WTC11 (cell line): ENCODE results near the gene EBF3. TPM values are rescaled to one million over a fixed set of nuclear protein-coding genes. Genes with fewer than 3 reads are reported as not detected.

ENCODE experiments used
- ATAC-seq: fragments of 200-7000 bp; cut with Tn5 transposase; 2 replicates; pipeline ENCODE4 v1.10.0; 2021; ENCODE audit warnings: mild to moderate bottlenecking, moderate library complexity
- CTCF ChIA-PET: fragments of 300-600 bp; sonication (Branson Sonifier 250); formaldehyde crosslinking; loops from one replicate; lab custom pipeline; 2021; ENCODE audit warnings: antibody characterized with exemption; lab: Charles Lee
- POLR2A ChIA-PET: fragments of 350-600 bp; sonication (Branson Sonifier 250); formaldehyde crosslinking; loops from one replicate; lab custom pipeline; 2021; ENCODE audit warnings: antibody characterized with exemption; lab: Charles Lee
- DNase-seq: peaks from one replicate; pipeline ENCODE4 v3.0.0; 2021; ENCODE audit warnings: low spot score
- H3K27ac Mint-ChIP-seq: 2 replicates; pipeline ENCODE4 v1.8.0; 2021; ENCODE audit warnings: mixed read lengths
- H3K27me3 Mint-ChIP-seq: 2 replicates; pipeline ENCODE4 v1.8.0; 2021; ENCODE audit warnings: low read depth, mild to moderate bottlenecking, moderate library complexity, mixed read lengths
- H3K36me3 Mint-ChIP-seq: 2 replicates; pipeline ENCODE4 v1.8.0; 2021; ENCODE audit warnings: mixed read lengths
- H3K4me1 Mint-ChIP-seq: 2 replicates; pipeline ENCODE4 v1.8.0; 2022; ENCODE audit warnings: mixed read lengths
- H3K4me3 Mint-ChIP-seq: 2 replicates; pipeline ENCODE4 v1.8.0; 2021; ENCODE audit warnings: mild to moderate bottlenecking, moderate library complexity, mixed read lengths
- H3K9me3 Mint-ChIP-seq: 2 replicates; pipeline ENCODE4 v1.8.0; 2021; ENCODE audit warnings: mixed read lengths
- E2F4 ChIP-seq: sonication (generic); formaldehyde crosslinking; IDR thresholded peaks from 2 replicates; pipeline ENCODE4 v1.8.1; 2022; ENCODE audit warnings: low read depth, mild to moderate bottlenecking, moderate library complexity, missing genetic modification reagents, borderline replicate concordance
- E2F5 ChIP-seq: sonication (generic); formaldehyde crosslinking; IDR thresholded peaks from 2 replicates; pipeline ENCODE4 v1.8.1; 2022; ENCODE audit warnings: mild to moderate bottlenecking, moderate library complexity, missing genetic modification reagents
- EMX1 ChIP-seq: fragments of 250-450 bp; sonication (Bioruptor Pico); IDR thresholded peaks from 2 replicates; pipeline ENCODE4 v1.8.0; 2021; ENCODE audit warnings: mild to moderate bottlenecking
- FOXJ3 ChIP-seq: sonication (generic); formaldehyde crosslinking; IDR thresholded peaks from 2 replicates; pipeline ENCODE4 v1.9.0; 2021; ENCODE audit warnings: missing genetic modification reagents, mild to moderate bottlenecking, borderline replicate concordance
- MYBL2 ChIP-seq: sonication (generic); formaldehyde crosslinking; IDR thresholded peaks from 2 replicates; pipeline ENCODE4 v1.8.1; 2023; ENCODE audit warnings: mild to moderate bottlenecking, moderate library complexity, missing genetic modification reagents
- NR1H2 ChIP-seq: sonication (generic); formaldehyde crosslinking; IDR thresholded peaks from 2 replicates; pipeline ENCODE4 v1.9.0; 2021; ENCODE audit warnings: mild to moderate bottlenecking, moderate library complexity, missing genetic modification reagents
- RORB ChIP-seq: fragments of 250-450 bp; sonication (Bioruptor Pico); IDR thresholded peaks from 2 replicates; pipeline ENCODE4 v1.9.0; 2021; ENCODE audit warnings: mild to moderate bottlenecking
- STAT6 ChIP-seq: sonication (generic); formaldehyde crosslinking; conservative IDR thresholded peaks from 2 replicates; pipeline ENCODE4 v1.8.1; 2023; ENCODE audit warnings: mild to moderate bottlenecking, low read depth, missing genetic modification reagents, moderate library complexity
- TEAD1 ChIP-seq: sonication (generic); formaldehyde crosslinking; IDR thresholded peaks from 2 replicates; pipeline ENCODE4 v1.8.0; 2022; ENCODE audit warnings: mild to moderate bottlenecking, missing genetic modification reagents
- TP53 ChIP-seq: sonication (generic); formaldehyde crosslinking; IDR thresholded peaks from 2 replicates; pipeline ENCODE4 v1.8.1; 2023; ENCODE audit warnings: mild to moderate bottlenecking, missing genetic modification reagents
- ZNF263 ChIP-seq: sonication (generic); formaldehyde crosslinking; IDR thresholded peaks from 2 replicates; pipeline ENCODE4 v1.8.1; 2022; ENCODE audit warnings: low read depth, mild to moderate bottlenecking, moderate library complexity, missing genetic modification reagents
- total RNA-seq: library from RNA; stranded (reverse); gene quantifications from 3 replicates; pipeline ENCODE4 v1.2.3, GENCODE V29; 2021
- TF ChIP-seq, protein P1 (sequence below): sonication (generic); formaldehyde crosslinking; IDR thresholded peaks from 2 replicates; pipeline ENCODE4 v1.8.1; 2022; ENCODE audit warnings: missing genetic modification reagents, borderline replicate concordance
- TF ChIP-seq, protein P2 (sequence below): sonication (generic); formaldehyde crosslinking; IDR thresholded peaks from 2 replicates; pipeline ENCODE4 v1.8.0; 2023; ENCODE audit warnings: missing genetic modification reagents
- TF ChIP-seq, protein P3 (sequence below): sonication (generic); formaldehyde crosslinking; IDR thresholded peaks from 2 replicates; pipeline ENCODE4 v1.8.1; 2023; ENCODE audit warnings: mild to moderate bottlenecking, missing genetic modification reagents
- TF ChIP-seq, protein P4 (sequence below): sonication (generic); formaldehyde crosslinking; IDR thresholded peaks from 2 replicates; pipeline ENCODE4 v1.8.0; 2023; ENCODE audit warnings: missing genetic modification reagents, mild to moderate bottlenecking, borderline replicate concordance
- TF ChIP-seq, protein P5 (sequence below): sonication (generic); formaldehyde crosslinking; IDR thresholded peaks from 2 replicates; pipeline ENCODE4 v1.8.1; 2023; ENCODE audit warnings: mild to moderate bottlenecking, missing genetic modification reagents, moderate library complexity
- TF ChIP-seq, protein P6 (sequence below): sonication (generic); formaldehyde crosslinking; IDR thresholded peaks from 2 replicates; pipeline ENCODE4 v1.8.0; 2022; ENCODE audit warnings: mild to moderate bottlenecking, missing genetic modification reagents
- TF ChIP-seq, protein P7 (sequence below): fragments of 250-450 bp; sonication (Bioruptor Pico); IDR thresholded peaks from 2 replicates; pipeline ENCODE4 v1.9.0; 2021; ENCODE audit warnings: mild to moderate bottlenecking, borderline replicate concordance

EBF3 gene
- total RNA-seq, 1 experiment from 2014 or later: 1.2 TPM

GRCh38 chr10:129958148-129958628, 5.9 kb downstream of the EBF3 start:
- ATAC-seq: no peak
- ChIA-PET POLR2A (no interaction called here), CTCF (interaction anchor here (1.0 to 2.7 kb wide), 5 partner anchors 11 to 69 kb away, joined by 3 to 6 read pairs (median 4); no protein-coding TSS in a partner anchor)
- H3K9me3 Mint-ChIP-seq: no peaks in the 10 kb centered on the region
- H3K27me3 Mint-ChIP-seq: peaks cover 93% of the 10 kb centered on the region
- H3K36me3 Mint-ChIP-seq: no peaks in the 10 kb centered on the region
- no peak overlapping the region for H3K27ac Mint-ChIP-seq
- peak overlapping the region; percentile 70 for H3K4me3 Mint-ChIP-seq
- no peak for DNase-seq
- H3K4me1 Mint-ChIP-seq: peaks cover 66% of the 10 kb centered on the region
- TF ChIP-seq, protein P1, sequence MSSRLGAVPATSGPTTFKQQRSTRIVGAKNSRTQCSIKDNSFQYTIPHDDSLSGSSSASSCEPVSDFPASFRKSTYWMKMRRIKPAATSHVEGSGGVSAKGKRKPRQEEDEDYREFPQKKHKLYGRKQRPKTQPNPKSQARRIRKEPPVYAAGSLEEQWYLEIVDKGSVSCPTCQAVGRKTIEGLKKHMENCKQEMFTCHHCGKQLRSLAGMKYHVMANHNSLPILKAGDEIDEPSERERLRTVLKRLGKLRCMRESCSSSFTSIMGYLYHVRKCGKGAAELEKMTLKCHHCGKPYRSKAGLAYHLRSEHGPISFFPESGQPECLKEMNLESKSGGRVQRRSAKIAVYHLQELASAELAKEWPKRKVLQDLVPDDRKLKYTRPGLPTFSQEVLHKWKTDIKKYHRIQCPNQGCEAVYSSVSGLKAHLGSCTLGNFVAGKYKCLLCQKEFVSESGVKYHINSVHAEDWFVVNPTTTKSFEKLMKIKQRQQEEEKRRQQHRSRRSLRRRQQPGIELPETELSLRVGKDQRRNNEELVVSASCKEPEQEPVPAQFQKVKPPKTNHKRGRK (CRISPR knock-in tag): no peak
- TF ChIP-seq, protein P2, sequence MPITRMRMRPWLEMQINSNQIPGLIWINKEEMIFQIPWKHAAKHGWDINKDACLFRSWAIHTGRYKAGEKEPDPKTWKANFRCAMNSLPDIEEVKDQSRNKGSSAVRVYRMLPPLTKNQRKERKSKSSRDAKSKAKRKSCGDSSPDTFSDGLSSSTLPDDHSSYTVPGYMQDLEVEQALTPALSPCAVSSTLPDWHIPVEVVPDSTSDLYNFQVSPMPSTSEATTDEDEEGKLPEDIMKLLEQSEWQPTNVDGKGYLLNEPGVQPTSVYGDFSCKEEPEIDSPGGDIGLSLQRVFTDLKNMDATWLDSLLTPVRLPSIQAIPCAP (CRISPR knock-in tag): no peak
- TF ChIP-seq TEAD1 (CRISPR knock-in tag): no peak
- no peak for TF ChIP-seq TP53 (CRISPR knock-in tag)
- TF ChIP-seq, protein P3, sequence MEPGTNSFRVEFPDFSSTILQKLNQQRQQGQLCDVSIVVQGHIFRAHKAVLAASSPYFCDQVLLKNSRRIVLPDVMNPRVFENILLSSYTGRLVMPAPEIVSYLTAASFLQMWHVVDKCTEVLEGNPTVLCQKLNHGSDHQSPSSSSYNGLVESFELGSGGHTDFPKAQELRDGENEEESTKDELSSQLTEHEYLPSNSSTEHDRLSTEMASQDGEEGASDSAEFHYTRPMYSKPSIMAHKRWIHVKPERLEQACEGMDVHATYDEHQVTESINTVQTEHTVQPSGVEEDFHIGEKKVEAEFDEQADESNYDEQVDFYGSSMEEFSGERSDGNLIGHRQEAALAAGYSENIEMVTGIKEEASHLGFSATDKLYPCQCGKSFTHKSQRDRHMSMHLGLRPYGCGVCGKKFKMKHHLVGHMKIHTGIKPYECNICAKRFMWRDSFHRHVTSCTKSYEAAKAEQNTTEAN (CRISPR knock-in tag): no peak
- no peak for TF ChIP-seq FOXJ3
- TF ChIP-seq NR1H2 (CRISPR knock-in tag): no peak
- no peak for TF ChIP-seq STAT6 (CRISPR knock-in tag)
- TF ChIP-seq, protein P4, sequence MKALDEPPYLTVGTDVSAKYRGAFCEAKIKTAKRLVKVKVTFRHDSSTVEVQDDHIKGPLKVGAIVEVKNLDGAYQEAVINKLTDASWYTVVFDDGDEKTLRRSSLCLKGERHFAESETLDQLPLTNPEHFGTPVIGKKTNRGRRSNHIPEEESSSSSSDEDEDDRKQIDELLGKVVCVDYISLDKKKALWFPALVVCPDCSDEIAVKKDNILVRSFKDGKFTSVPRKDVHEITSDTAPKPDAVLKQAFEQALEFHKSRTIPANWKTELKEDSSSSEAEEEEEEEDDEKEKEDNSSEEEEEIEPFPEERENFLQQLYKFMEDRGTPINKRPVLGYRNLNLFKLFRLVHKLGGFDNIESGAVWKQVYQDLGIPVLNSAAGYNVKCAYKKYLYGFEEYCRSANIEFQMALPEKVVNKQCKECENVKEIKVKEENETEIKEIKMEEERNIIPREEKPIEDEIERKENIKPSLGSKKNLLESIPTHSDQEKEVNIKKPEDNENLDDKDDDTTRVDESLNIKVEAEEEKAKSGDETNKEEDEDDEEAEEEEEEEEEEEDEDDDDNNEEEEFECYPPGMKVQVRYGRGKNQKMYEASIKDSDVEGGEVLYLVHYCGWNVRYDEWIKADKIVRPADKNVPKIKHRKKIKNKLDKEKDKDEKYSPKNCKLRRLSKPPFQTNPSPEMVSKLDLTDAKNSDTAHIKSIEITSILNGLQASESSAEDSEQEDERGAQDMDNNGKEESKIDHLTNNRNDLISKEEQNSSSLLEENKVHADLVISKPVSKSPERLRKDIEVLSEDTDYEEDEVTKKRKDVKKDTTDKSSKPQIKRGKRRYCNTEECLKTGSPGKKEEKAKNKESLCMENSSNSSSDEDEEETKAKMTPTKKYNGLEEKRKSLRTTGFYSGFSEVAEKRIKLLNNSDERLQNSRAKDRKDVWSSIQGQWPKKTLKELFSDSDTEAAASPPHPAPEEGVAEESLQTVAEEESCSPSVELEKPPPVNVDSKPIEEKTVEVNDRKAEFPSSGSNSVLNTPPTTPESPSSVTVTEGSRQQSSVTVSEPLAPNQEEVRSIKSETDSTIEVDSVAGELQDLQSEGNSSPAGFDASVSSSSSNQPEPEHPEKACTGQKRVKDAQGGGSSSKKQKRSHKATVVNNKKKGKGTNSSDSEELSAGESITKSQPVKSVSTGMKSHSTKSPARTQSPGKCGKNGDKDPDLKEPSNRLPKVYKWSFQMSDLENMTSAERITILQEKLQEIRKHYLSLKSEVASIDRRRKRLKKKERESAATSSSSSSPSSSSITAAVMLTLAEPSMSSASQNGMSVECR (CRISPR knock-in tag): no peak
- no peak for TF ChIP-seq E2F4 (CRISPR knock-in tag)
- TF ChIP-seq, protein P5, sequence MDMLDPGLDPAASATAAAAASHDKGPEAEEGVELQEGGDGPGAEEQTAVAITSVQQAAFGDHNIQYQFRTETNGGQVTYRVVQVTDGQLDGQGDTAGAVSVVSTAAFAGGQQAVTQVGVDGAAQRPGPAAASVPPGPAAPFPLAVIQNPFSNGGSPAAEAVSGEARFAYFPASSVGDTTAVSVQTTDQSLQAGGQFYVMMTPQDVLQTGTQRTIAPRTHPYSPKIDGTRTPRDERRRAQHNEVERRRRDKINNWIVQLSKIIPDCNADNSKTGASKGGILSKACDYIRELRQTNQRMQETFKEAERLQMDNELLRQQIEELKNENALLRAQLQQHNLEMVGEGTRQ (CRISPR knock-in tag): no peak
- no peak for TF ChIP-seq EMX1 (CRISPR knock-in tag)
- no peak for TF ChIP-seq E2F5 (CRISPR knock-in tag)
- TF ChIP-seq RORB (CRISPR knock-in tag): no peak
- TF ChIP-seq MYBL2 (CRISPR knock-in tag): no peak
- TF ChIP-seq, protein P6, sequence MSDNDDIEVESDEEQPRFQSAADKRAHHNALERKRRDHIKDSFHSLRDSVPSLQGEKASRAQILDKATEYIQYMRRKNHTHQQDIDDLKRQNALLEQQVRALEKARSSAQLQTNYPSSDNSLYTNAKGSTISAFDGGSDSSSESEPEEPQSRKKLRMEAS (CRISPR knock-in tag): no peak
- TF ChIP-seq ZNF263: no peak
- TF ChIP-seq, protein P7, sequence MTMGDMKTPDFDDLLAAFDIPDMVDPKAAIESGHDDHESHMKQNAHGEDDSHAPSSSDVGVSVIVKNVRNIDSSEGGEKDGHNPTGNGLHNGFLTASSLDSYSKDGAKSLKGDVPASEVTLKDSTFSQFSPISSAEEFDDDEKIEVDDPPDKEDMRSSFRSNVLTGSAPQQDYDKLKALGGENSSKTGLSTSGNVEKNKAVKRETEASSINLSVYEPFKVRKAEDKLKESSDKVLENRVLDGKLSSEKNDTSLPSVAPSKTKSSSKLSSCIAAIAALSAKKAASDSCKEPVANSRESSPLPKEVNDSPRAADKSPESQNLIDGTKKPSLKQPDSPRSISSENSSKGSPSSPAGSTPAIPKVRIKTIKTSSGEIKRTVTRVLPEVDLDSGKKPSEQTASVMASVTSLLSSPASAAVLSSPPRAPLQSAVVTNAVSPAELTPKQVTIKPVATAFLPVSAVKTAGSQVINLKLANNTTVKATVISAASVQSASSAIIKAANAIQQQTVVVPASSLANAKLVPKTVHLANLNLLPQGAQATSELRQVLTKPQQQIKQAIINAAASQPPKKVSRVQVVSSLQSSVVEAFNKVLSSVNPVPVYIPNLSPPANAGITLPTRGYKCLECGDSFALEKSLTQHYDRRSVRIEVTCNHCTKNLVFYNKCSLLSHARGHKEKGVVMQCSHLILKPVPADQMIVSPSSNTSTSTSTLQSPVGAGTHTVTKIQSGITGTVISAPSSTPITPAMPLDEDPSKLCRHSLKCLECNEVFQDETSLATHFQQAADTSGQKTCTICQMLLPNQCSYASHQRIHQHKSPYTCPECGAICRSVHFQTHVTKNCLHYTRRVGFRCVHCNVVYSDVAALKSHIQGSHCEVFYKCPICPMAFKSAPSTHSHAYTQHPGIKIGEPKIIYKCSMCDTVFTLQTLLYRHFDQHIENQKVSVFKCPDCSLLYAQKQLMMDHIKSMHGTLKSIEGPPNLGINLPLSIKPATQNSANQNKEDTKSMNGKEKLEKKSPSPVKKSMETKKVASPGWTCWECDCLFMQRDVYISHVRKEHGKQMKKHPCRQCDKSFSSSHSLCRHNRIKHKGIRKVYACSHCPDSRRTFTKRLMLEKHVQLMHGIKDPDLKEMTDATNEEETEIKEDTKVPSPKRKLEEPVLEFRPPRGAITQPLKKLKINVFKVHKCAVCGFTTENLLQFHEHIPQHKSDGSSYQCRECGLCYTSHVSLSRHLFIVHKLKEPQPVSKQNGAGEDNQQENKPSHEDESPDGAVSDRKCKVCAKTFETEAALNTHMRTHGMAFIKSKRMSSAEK (CRISPR knock-in tag): no peak
